Bronchial smooth muscle cell (primary cell): ENCODE data around the gene MAP3K5. TPM values are rescaled to one million over a fixed set of nuclear protein-coding genes. Genes with fewer than 3 reads are reported as not detected.

Source experiments
- total RNA-seq: library from RNA; depleted of rRNA; stranded (reverse); fragments of >200 nt; gene quantifications from 2 replicates; pipeline ENCODE4 v1.2.1, GENCODE V29; 2014

MAP3K5 gene, protein sequence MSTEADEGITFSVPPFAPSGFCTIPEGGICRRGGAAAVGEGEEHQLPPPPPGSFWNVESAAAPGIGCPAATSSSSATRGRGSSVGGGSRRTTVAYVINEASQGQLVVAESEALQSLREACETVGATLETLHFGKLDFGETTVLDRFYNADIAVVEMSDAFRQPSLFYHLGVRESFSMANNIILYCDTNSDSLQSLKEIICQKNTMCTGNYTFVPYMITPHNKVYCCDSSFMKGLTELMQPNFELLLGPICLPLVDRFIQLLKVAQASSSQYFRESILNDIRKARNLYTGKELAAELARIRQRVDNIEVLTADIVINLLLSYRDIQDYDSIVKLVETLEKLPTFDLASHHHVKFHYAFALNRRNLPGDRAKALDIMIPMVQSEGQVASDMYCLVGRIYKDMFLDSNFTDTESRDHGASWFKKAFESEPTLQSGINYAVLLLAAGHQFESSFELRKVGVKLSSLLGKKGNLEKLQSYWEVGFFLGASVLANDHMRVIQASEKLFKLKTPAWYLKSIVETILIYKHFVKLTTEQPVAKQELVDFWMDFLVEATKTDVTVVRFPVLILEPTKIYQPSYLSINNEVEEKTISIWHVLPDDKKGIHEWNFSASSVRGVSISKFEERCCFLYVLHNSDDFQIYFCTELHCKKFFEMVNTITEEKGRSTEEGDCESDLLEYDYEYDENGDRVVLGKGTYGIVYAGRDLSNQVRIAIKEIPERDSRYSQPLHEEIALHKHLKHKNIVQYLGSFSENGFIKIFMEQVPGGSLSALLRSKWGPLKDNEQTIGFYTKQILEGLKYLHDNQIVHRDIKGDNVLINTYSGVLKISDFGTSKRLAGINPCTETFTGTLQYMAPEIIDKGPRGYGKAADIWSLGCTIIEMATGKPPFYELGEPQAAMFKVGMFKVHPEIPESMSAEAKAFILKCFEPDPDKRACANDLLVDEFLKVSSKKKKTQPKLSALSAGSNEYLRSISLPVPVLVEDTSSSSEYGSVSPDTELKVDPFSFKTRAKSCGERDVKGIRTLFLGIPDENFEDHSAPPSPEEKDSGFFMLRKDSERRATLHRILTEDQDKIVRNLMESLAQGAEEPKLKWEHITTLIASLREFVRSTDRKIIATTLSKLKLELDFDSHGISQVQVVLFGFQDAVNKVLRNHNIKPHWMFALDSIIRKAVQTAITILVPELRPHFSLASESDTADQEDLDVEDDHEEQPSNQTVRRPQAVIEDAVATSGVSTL (N-terminal part only)
- 15.5 and 20.0 TPM in 2 replicates for total RNA-seq

DNA sequence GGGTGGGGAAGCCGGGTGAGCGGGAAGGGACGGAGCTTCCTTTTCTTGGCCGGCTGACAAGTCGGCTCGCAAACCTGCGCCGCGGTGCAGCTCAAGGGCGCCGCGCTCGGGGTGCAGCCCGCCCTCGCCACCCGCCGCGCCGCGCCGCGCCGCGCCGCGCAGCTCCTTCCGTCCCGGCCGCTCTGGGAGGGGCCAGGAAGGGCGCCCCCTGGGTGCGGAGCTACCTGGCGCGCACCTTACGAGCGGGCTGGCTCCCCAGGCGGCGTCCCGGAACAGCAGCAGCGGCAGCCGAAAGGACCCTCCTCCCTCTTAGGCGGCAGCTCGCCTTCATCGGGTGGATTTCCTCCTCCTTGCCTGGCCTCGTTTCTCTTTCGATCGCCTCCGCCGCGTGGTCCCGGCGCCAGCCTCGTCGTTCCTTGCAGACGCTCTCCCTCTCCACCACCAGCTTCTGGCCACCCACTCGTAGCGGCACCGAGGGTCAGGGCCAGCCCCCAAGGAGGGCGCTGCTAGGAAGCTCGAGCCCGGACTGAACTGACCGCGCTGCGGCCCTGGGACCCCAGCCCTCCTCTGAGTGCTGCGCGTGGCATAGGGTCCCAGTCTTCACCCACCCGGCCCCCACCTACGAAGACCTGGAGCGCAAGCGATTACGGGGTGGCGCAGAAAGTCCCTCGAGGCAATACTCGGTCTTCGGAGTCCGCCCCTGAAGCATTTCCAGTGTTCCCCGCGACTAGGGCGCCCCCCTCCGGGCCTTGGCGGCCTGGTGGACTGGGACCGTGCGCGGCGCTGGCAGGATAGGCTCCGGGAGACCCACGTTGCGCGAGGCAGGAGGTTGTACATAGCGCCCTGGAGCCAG, at the start of gene MAP3K5:
Gene MAP3K5 (minus strand): TSS at position 68 of the 853 bp plus-strand sequence. CDS start 320 bp downstream, outside the sequence.

DNA sequence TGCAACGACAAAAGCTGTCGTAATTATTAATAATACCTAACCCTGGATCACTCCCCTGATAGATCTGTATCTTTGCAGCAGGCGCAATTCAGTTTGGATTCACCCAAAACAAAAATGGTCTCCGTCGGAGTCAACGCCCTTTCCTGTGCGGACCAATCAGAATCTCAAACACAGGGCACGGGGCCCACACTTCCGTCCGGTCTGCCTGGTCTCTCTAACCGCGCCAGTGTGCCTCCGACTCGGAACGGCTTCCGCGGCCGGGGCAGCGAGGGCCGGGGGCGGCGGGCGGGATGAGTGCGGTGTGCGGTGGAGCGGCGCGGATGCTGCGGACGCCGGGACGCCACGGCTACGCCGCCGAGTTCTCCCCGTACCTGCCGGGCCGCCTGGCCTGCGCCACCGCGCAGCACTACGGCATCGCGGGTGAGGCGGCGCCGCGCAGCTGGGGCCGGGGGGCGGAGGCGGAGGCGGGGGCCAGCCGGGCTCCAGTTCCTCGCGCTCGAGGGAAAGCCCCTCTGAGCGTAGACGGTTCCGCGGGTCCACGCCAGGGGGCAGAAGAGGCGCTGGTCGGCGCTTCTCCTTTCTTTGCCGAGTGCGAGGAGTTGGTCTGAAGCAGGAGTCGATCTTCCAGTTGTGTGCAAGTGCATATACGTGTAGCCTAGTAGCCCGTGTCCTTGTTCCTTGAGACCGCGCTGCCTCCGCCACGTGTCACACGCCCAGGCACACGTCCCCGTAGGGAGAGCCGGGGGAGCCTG, 30.3 kb upstream of the MAP3K5 start, which contains the start of gene PEX7:
Gene PEX7 (plus strand): TSS at position 217 of the 752 bp plus-strand sequence. CDS start 74 bp downstream, at position 291.

DNA sequence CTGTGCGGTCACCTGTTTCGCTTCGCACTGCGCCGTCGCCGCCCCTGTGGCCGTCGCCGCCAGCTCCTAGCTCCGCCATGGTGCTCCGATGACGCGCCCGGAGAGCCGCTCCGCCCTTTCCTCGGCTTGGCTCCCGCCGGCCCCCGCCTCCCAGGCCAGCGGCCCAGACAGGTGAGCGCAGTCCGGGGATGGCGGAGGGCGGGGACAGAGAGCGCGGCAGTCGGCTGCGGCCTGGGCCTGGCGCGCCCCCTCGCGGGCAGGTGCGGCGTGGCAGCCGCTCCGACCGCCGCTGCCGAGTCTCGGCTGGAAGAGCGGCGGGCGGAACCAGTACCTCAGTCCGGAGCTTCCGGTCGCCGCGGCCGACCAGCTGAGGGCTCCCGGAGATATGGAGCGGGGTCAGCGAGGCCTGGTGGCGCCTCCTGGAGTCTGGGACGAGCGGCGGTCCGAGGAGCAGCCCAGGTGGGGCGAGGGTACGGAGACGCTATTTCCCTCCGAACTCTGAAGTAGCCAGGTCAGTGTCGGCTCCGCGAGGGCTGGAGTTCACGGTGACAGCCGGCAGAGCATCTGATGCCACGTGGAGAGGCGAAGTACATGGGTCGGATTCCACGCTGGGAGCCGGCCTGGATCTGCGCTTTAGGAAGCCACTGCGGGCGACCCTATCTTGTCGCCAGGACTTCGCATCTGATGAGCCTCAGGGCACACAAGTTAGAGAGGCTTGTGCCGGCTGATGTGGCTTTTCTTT, 241.8 kb downstream of the MAP3K5 start, which contains the start of gene MAP7:
Gene MAP7 (minus strand): TSS at position 93 of the 742 bp plus-strand sequence. CDS start 14 bp downstream, at position 79.

Other genes starting within 250 kb of the MAP3K5 start
- gene MAP7, start 242.1 kb downstream of the MAP3K5 start, total RNA-seq = 0.95 and 2.7 TPM in 2 replicates
- 8.5 and 9.8 TPM in 2 replicates for gene PEX7, start 30.1 kb upstream of the MAP3K5 start, total RNA-seq
- not detected in 2 replicates for gene SLC35D3, start 129.8 kb upstream of the MAP3K5 start, total RNA-seq